Esophagus squamous epithelium (tissue), 5 donors: ENCODE data around the gene HOXB4. TPM values are rescaled to one million over a fixed set of nuclear protein-coding genes. Genes with fewer than 3 reads are reported as not detected.

ENCODE experiments used
- DNase-seq: peaks from one replicate; lab custom pipeline; 2025; lab: John Stamatoyannopoulos, UW
- H3K27ac ChIP-seq, 4 donors: fragments of 200-600 bp; sonication (generic); one replicate each; pipeline ENCODE4 v1.5.1; 2016 to 2019; ENCODE audit warnings: mild to moderate bottlenecking in 1 of 4
- H3K27me3 ChIP-seq, 4 donors: fragments of 200-600 bp; sonication (generic); 1 replicate in 3 of 4; 2 replicates in 1 of 4; pipeline versions ENCODE4 v1.5.1 to v1.6.0; 2017 to 2021; ENCODE audit warnings: antibody characterized with exemption in 1 of 4
- H3K36me3 ChIP-seq, 3 donors: fragments of 200-600 bp; sonication (generic); one replicate each; pipeline ENCODE4 v1.5.1; 2016 to 2019
- H3K4me1 ChIP-seq, 3 donors: fragments of 200-600 bp; sonication (generic); one replicate each; pipeline ENCODE4 v1.5.1; 2017 to 2019
- H3K4me3 ChIP-seq, 4 donors: fragments of 200-600 bp; sonication (generic); 1 replicate in 3 of 4; 2 replicates in 1 of 4; pipeline ENCODE4 v1.5.1; 2016 to 2019; ENCODE audit warnings: mild to moderate bottlenecking in 2 of 4, moderate library complexity in 1 of 4
- H3K9me3 ChIP-seq, 3 donors: fragments of 200-600 bp; sonication (generic); one replicate each; pipeline ENCODE4 v1.5.1; 2016 to 2019
- CTCF ChIP-seq, 6 experiments: fragments of 450-650 bp in 4 of 6; fragments of 200-600 bp in 2 of 6; sonication (generic) in 2 of 6; IDR thresholded peaks; one replicate each; pipeline ENCODE4 v1.5.1; 2016 to 2019; ENCODE audit warnings: antibody characterized with exemption in 6 of 6, mild to moderate bottlenecking in 4 of 6, moderate library complexity in 4 of 6
- POLR2A ChIP-seq, 4 donors: fragments of 450-650 bp; IDR thresholded peaks; one replicate each; pipeline ENCODE4 v1.6.1; 2017; ENCODE audit warnings: antibody characterized with exemption in 4 of 4, mild to moderate bottlenecking in 4 of 4, moderate library complexity in 3 of 4
- WGBS, 2 donors: methylation state at CpG; one replicate each; pipeline ENCODE4 v1.1.5; 2018; 5-methylcytosine and 5-hydroxymethylcytosine counted together
- intact Hi-C: fragments of 100-400 bp; cut with DNase I; formaldehyde crosslinking; loops from one replicate; pipeline ENCODE4 v1.15.0; 2022
- total RNA-seq, 4 donors: library from RNA; depleted of rRNA; stranded (reverse); fragments of >200 nt; gene quantifications; one replicate each; pipeline ENCODE4 v1.1.0, GENCODE V29; 2016
- donor health status: DM: yes; HTN: yes; CAD: no.

The HOXB4 gene
- total RNA-seq, 4 donors from 2014 or later = 0.27 to 2.9 (median 1.8) TPM

GRCh38 chr17:48578616-48579470 lies 693 bp upstream of the HOXB4 start:
- H3K27ac ChIP-seq = peak overlapping the region; percentile 88 to 96 (median 92)
- WGBS, 2 donors = 17 to 23% methylated on average over 22 to 26 of the region's 43 CpGs
- no peak for DNase-seq
- H3K4me3 ChIP-seq = peak overlapping the region; percentile 49 to 83 (median 61)
- no peaks in the 10 kb centered on the region for H3K9me3 ChIP-seq
- H3K4me1 ChIP-seq = peaks cover 0 to 92% (median 45%) of the 10 kb centered on the region in 3 donors
- intact Hi-C loops = loop anchor here (5.0 kb wide), 1 partner anchor 37 kb away; no protein-coding TSS in a partner anchor
- H3K36me3 ChIP-seq = no peaks in the 10 kb centered on the region
- no peak for TF ChIP-seq POLR2A (IDR thresholded peaks at IDR 0.05)
- no peak for TF ChIP-seq CTCF (IDR thresholded peaks at IDR 0.05)
- H3K27me3 ChIP-seq = peaks cover 0 to 100% (median 4%) of the 10 kb centered on the region in 4 donors

GRCh38 chr17:48577330-48577945 lies 712 bp downstream of the HOXB4 start:
- peaks cover 0 to 95% (median 51%) of the 10 kb centered on the region in 3 donors for H3K4me1 ChIP-seq
- peaks cover 0 to 100% (median 6%) of the 10 kb centered on the region in 4 donors for H3K27me3 ChIP-seq
- DNase-seq = no peak
- no peaks in the 10 kb centered on the region for H3K9me3 ChIP-seq
- intact Hi-C loops = loop anchor here (5.0 kb wide), 1 partner anchor 35 kb away; no protein-coding TSS in a partner anchor
- peak overlapping the region; percentile 49 to 83 (median 61) for H3K4me3 ChIP-seq
- no peaks in the 10 kb centered on the region for H3K36me3 ChIP-seq
- peak overlapping the region; percentile 88 to 96 (median 92) for H3K27ac ChIP-seq
- WGBS, 2 donors = 4 to 13% methylated on average over 7 to 8 of the region's 19 CpGs
- no peak for TF ChIP-seq CTCF (IDR thresholded peaks at IDR 0.05)
- TF ChIP-seq POLR2A (IDR thresholded peaks at IDR 0.05) = no peak

- H3K36me3 ChIP-seq = no peaks in the 10 kb centered on the region
- no peaks in the 10 kb centered on the region for H3K9me3 ChIP-seq
- peaks cover 0 to 95% (median 56%) of the 10 kb centered on the region in 3 donors for H3K4me1 ChIP-seq
- peak overlapping the region; percentile 49 to 83 (median 61) for H3K4me3 ChIP-seq
- peak overlapping the region; percentile 88 to 96 (median 92) for H3K27ac ChIP-seq
- no peak for TF ChIP-seq CTCF (IDR thresholded peaks at IDR 0.05)
- TF ChIP-seq POLR2A (IDR thresholded peaks at IDR 0.05) = peak in 2 of 4 donors; percentile 36 to 47
- intact Hi-C loops = loop anchor here (5.0 kb wide), 1 partner anchor 34 kb away; no protein-coding TSS in a partner anchor
- 3 to 10% methylated on average over 9 to 17 of the region's 43 CpGs for WGBS, 2 donors
- H3K27me3 ChIP-seq = peaks cover 0 to 100% (median 6%) of the 10 kb centered on the region in 4 donors
- DNase-seq = no peak
Measured at GRCh38 chr17:48576479-48577309, 1.5 kb downstream of the HOXB4 start.

GRCh38 chr17:48575673-48576478 lies 2.3 kb downstream of the HOXB4 start:
- peaks cover 0 to 100% (median 6%) of the 10 kb centered on the region in 4 donors for H3K27me3 ChIP-seq
- H3K4me3 ChIP-seq = peak overlapping the region; percentile 49 to 83 (median 61)
- peaks cover 0 to 94% (median 50%) of the 10 kb centered on the region in 3 donors for H3K4me1 ChIP-seq
- H3K27ac ChIP-seq = peak overlapping the region; percentile 88 to 96 (median 92)
- no peak for TF ChIP-seq CTCF (IDR thresholded peaks at IDR 0.05)
- no peak for TF ChIP-seq POLR2A (IDR thresholded peaks at IDR 0.05)
- H3K9me3 ChIP-seq = no peaks in the 10 kb centered on the region
- H3K36me3 ChIP-seq = no peaks in the 10 kb centered on the region
- intact Hi-C loops = loop anchor here (5.0 kb wide), 1 partner anchor 34 kb away; no protein-coding TSS in a partner anchor
- 15 to 40% methylated on average over 18 to 19 of the region's 22 CpGs for WGBS, 2 donors
- DNase-seq = no peak
